HL-60/S4 treated with retinoic acid at 250 ng/mL for 4 days and 3 days (cell line): ENCODE data around the gene SLC12A7.
"Not testable (repeated sequence)": the region's sequence is repeated elsewhere in the genome, so short reads cannot be mapped to it uniquely, and the experiment has no call there.

Experiments
- in situ Hi-C: fragments of 300-500 bp; cut with MboI; formaldehyde crosslinking; loops from 2 replicates; pipeline ENCODE4 v1.7.0; 2022; ENCODE audit warnings: low sequenced_read_pairs

SLC12A7 gene

DNA sequence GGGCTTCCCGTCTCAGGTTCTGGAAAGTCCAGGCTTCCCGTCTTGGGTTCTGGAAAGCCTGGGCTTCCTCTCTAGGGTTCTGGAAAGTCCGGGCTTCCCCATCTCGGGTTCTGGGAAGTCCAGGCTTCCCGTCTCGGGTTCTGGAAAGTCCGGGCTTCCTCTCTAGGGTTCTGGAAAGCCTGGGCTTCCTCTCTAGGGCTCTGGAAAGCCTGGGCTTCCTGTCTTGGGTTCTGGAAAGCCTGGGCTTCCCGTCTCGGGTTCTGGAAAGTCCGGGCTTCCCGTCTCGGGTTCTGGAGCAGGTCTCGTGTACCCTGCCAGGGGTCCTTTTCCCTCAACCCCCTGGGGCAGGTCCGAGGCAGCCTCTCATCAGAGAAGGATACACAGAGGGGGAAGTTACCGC, 28.8 kb downstream of the SLC12A7 start:
- in situ Hi-C loops: not testable (repeated sequence)

DNA sequence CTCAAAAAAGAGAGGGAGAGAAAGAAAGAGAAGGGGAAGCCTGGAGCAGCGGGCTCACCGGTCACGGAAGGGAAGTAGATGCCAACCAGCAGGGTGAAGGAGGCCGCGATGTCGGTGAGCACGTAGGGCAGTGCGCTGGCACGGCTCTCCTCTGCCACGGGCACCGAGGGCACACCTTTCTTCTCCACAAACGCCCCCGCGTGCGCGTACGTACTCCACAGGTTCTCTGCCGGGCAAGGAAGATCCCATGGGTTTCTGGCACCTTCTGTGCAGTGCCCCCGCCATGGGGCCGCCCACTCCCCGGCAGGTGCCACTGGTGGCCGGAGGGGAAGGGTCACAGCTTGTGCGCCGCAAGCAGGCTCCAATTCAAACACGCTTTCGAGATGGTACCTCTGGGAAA, 30.3 kb downstream of the SLC12A7 start:
- in situ Hi-C loops: no loop called here

DNA sequence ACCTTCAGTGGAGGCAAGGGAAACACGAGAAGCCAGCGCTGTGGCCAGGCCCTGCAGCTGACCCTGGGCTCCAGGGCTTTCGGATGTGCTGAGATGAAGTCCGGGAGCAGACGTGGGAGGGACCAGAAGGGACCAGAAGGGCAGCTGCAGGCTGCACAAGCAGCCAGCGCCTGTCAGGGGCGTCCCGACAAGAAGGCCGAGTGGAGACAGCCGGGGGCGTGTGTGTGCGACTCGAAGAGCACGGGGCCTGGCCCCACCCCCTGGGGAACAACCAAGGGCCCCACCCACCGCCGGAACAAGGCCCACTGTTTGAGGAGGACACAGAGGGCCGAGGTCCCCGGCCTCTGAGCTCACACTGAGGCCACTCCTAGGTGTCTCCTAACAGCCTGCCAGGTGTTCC, 31.4 kb downstream of the SLC12A7 start:
- in situ Hi-C loops: no loop called here

DNA sequence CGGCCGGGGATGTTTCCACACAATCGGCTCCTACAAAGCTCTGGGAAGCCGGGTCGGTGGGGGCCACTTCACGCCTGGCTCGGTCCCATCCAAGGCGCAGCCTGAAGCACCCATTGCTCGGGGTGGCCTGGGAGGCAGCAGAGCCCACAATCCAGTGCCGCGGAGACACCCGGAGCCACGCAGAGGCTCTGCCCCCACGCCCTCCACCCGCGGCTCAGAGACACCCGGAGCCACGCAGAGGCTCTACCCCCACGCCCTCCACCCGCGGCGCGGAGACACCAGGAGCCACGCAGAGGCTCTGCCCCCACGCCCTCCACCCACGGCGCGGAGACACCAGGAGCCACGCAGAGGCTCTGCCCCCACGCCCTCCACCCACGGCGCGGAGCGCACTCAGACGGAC, 31.9 kb downstream of the SLC12A7 start:
- in situ Hi-C loops: no loop called here

DNA sequence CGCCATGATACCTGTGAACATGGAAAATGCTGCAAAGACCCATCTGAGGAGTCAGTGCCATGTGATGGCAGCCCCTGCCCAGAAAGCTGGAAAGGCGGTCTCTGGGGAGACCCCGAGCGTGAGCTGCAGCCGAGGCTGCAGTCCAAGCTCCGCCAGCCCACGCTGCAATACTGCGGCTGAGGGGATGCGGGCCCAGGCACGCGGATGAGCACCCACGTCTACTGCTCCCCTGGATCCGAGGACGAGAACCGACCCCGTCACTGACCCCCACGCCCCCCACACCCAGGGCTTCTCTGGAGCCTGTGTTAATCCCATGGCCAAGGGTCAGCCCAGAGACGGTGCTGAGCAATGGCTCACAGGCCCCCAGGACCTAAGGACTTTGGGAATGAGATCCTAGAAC, 32.4 kb downstream of the SLC12A7 start:
- in situ Hi-C loops: no loop called here

DNA sequence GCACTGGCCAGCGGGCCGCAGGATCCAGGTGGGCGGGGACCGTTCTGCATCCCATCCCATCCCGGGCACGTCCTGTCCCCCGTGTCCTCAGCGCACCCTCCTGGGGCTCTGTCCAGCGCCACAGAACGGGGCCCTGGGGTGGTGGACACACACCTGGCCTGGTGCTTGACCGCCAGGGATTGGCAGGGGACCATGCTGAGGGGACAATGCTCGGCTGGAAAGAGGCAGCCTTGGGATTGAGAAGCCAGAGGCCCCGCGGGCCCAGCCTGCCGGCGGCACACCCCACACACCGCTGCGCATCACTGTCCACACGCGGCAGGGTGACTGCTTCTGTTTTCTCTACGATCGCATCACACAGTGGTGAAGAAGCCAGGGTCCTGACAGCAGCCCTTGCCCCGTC, 33.0 kb downstream of the SLC12A7 start:
- in situ Hi-C loops: no loop called here

DNA sequence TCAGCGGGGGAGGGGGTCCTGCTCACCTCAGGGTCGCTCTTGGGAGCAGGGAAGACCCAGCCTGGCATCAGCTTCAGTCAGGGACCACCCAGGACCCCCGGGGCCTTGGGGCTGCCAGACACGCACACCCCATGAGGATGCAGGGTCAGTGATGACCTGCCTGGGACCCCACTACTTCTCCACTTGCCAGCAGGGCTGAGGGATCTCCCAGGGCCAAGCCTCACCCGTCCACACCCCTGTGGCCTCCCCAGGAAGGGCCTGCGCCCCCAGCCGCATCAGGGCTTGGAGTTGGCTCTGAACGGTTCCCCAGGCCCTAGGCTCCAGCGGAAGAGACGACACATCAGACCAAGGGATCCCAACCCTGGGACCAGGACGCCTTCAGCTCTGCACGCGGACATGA, 33.7 kb downstream of the SLC12A7 start:
- in situ Hi-C loops: no loop called here

DNA sequence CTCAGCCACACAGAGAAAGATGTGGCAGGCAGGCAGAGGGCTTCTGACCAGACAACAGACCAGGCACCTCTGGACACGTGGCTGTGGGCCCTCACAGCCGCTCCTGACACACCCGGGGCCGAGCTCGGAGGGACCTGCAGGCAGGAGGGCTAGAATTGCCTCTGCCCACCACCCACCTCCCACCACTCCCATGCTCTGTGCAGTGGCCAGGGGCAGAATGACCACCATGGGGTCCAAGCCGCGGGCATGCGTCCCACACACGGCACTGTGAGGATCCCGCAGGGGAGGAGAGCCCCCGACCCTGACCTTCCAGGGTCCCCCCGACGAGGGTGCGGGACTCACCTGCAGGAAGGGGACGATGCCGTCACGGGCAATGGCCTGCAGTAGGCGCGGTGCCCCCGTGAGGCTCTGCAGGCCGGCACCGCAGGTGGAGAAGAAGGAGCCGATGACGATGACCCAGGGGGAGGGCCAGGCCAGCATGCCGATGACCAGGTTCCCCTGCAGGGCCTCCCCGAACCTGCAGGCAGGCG, 34.3 kb downstream of the SLC12A7 start:
- in situ Hi-C loops: no loop called here

DNA sequence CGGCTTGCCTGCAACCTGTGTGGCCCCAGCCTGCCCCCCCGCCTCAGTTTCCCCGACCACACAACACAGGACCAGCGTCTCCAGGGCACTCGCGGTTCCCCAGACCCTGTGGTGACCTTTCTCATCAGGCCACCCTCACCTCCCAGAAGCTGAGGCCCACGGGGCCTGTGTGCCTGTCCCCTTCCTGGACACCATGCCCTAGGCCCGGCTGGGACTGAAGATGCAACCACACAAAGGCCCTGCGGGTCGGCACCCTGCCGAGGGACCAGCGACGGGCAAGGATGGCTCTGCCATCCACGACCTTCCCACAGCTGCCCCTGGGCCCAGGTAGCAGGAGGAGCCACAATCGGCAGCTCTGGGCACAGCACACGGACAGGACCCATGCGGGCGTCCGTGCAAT, 34.8 kb downstream of the SLC12A7 start:
- in situ Hi-C loops: no loop called here

DNA sequence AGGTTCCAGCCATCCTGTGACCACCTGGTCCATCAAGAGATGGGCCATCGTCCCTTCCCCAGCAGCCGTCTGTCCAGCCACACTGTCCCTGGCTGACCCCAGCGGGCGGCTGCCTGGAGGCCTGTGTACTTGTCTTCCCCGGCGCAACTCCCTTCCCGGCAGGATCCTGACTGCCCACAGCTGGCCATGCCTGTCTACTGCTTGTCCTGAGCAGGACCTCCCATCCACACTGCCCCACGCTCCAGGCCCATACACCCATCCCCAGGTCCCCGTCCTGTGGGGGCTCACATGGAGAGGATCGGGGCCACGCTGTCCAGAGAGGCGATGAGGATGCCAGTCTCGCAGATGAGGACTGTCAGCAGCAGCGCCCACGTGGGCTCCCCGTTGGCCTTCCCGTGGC, 35.5 kb downstream of the SLC12A7 start:
- in situ Hi-C loops: no loop called here

DNA sequence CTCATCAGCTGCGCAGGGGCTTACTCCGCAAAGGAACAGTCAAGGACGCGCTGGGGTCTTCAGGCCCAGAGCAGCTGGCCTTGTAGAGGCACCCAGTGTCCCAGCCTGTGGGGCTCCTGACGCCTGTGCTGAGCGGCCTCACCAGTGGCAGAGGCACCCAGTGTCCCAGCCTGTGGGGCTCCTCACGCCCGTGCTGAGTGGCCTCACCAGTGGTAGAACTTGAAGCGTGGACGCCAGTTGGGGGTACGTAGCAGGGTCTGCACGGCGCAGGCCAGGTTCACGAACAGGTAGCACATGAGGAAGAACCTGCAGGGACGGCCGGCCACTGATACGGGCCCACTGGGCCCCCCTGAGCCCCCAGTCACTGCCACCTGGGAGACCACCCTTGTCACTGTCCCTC, 35.9 kb downstream of the SLC12A7 start:
- in situ Hi-C loops: no loop called here

DNA sequence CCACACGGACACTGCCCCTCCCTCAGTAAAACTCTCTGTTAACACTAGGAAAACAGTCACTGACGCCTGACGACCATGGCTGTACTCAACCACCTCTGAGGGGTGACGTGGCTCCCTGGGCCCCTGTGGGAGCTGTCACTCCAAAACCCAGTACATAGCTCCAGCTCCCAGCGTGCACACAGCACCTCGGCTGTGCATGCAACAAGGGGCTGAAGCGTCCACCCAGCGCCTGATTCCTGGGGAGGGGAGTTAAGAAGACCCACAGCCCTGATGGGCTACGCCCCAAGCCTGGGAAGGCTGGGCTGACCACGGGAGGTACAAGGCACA, 36.3 kb downstream of the SLC12A7 start:
- in situ Hi-C loops: no loop called here

DNA sequence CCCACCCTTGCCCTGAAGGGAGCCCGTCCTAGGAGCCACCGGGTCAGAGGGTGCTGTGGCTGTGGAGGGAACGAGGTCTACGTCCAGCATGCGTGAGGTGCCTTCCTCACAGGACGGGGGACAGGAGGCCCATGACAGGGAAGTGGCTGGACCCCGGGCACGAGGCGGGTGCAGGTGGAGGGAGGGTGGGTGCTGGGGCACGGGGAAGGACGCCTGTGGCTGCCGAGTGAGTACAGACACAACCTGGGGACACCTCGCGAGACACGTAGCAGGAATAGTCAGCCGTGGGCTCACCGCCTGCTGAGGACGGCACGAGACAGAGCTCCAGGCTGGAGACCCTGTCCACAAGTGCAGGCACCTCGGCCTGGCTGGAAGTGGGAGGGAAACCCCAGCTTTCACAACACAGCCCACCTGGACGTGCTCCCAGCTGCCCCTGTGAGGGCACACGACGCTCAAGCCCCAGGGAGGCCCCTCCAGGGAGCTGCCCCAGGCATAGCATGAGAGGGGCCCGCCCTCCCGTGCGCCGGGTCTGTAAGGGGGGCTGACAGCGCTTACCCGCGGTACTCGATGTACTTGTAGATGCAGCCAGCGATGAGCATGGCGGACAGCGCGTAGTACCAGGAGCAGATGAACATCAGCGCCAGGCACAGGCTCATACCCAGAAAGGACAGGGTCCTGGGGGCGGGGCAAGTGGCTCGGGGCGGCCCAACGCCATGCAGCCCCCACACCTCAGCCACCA, 36.9 kb downstream of the SLC12A7 start:
- in situ Hi-C loops: no loop called here

DNA sequence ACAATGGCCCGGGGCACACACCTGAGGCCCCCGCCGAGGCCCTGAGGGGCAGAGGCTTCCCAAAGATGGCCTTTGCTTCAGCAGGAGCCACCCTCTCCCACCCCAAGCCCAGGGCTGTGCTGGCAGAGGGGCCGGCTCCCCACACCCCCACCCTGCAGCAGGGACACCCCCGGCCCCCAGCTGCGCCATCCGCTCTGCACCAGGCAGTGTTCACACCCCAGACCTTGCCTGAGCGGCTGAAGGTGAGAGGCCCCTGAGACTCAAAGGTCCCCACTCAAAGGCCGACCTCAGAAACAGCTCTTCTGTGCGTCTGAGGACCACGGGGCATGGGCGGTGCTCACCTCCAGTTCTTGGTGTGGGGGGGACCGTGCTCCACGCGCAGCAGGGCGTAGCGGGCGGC, 37.6 kb downstream of the SLC12A7 start:
- in situ Hi-C loops: no loop called here

DNA sequence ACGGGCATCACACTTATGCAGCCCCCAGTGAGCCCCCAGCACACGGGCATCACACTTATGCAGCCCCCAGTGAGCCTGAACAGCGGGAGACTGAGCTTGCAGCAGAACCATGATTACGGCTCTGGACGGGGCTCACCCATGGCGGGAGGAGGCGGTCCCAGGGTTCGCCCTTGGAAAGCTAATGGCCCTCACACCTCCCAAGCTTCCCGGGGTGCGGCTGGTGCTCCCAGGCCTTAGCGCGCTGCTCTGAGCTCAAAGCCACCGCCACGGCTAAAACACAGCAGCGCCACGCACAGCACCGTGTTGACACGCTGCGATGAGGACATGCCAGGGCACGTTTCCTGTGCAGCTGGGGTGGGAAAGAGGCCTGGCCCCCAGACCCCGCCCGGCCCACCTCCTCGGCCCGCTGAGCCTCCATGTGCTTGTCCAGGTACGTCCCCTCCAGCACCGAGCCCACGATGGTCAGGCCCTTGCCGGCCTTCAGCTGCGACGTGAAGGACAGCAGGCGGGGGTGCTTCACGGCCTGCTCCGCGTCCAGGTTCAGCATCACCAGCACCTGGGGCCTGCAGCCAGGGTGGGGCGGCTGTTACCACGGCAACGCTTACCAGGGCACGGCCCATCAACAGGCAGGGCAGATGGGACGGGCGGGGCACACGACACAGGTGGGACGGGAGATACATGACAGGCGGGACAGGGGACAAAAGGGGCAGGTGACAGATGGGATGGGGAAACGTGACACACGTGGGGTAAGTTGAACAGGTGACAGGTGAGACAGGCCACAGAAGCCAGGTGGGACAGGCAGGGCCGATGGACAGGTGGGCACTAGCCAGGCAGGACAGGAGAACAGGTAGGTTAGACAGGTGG, 38.4 kb downstream of the SLC12A7 start:
- in situ Hi-C loops: no loop called here

DNA sequence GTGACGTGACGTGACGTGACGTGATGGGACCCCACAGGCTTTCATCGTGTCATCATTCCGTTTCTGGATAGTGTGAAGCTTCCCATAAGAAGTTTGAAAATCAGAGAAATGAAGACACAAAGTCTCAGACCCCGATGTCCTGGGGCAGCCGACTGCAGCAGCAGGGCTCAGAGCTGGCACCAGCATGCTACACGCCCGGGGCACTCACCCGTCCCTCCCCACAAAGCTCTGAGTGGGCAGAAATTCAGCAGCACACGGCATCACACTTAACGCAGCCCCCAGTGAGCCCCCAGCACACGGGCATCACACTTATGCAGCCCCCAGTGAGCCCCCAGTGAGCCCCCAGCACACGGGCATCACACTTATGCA, 42.2 kb downstream of the SLC12A7 start:
- in situ Hi-C loops: no loop called here

DNA sequence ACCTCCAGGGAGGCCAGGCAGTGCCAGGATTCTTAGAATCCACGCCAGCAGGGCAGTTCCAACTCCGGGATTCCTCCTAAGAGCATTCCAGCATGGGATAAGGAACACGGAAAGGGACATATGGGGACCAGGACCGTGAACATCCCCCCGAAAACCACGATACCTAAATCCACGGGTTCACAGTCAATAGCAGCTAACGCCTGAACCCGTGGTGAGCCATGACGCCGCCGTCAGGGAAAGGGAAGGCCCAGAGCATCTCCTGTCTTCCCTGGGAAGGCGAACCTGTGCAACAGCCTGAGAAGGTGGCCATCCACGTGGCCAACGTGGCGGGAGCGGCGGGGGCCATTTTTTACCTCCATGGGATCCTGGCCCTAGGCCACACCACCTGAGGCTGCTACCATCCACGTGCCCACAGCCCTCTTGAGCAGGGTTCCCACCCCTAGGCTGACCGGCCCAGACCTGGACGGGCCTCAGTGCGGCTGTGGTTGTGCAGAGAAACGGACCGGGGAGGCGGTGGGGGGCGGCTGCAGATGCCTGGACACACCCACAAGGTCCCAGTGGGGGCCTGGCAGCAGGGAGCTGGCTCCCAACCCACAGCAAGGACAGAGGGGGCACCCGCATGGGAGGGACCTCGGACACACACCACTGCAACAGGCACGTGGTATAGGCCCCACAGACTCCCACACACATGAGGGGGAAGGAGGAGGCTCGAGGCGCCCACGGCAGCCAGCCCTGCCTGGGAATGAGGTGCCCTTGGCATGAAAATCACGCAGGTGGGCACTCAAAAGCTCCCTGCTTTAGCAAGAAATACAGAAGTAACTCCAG, 42.8 kb downstream of the SLC12A7 start:
- in situ Hi-C loops: no loop called here

DNA sequence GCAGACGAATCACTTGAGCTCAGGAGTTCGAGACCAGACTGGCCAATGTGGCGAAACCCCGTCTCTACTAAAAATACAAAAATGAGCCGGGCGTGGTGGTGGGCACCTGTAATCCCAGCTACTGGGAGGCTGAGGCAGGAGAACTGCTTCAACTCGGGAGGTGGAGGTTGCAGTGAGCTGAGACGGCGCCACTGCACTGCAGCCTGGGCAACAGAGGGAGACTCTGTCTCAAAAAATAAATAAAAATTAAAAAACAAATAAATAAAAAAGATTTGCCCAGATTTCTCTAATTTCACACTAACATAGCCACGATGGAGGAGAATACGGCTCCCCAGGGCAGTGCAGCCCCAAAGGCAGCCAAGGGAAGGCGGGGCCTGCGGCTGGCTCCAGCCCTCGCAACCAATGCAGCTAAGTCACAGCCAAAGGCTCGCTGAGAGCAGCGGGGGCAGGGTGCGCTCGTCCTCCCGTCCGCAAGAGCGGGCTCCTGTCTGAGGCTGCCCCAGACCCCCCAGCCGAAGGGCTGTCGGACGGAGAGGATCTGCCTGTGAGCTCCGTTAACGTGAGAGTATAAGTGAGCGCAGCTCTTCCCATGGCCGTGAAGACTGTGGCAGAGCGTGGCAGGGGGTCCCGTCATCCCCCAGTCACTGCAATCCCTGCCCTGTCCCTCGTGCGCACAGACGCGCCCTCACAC, 43.5 kb downstream of the SLC12A7 start:
- in situ Hi-C loops: no loop called here

DNA sequence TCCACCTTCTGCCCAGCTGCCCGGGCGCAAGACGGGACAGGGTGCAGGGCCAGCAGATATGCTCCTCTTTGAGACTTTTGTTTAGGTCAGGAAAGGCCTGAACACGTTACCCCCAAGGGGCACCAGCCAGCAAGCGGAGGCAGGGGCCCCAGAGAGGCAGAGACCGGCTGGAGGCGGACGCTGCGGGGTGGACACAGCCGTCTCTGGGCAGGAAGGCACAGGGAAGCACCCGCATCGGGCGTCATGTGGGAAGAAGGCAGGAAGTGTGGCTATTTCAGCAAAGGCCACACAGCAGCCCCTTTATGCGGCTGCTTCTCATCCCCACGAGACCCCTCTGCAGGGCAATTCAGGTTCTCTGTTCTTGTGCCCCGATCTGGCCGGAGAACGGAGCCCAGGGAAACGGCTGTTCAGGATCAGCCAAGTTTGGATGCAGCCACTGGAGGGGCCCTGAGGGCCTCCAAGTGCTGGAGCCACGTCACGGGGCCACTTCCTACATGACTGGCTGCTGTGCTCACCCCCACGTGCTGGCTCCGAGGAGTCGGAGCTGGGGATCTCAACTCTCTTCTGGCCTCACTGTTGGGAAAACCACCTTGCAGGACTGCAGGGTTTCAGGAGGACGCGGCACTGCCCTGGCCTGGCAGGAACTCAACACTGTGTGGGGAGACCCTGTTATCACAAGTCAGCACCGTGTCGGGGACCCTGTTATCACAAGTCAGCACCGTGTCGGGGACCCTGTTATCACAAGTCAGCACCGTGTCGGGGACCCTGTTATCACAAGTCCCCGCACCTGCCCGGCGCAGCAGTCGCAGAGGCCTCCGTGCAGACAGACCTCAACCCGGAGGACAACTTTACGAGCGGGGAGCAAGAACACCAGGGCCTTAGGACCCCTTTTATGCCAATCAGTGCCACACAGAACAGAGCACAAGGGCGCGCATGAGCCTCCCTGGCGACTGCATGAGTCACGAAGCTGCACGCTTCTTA, 44.4 kb downstream of the SLC12A7 start:
- in situ Hi-C loops: no loop called here

DNA sequence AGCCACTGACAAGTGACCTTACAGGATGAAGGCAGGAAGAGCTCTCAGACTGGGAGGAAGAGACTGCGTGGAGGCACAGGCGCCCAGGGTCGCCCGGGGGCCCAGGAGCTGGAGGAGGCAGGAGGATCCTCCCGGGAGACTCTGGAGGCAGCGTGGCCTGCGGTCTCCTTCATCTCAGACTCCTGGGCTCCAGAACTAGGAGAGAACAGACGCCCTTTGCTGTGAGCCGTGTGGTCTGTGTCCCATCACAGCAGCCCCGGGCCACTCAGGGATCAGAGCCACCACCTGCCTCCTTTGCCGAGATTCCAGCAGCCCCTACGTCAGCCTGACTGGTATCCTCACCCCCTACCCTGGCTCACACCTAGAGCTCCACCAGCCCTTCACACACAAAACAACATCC, 45.2 kb downstream of the SLC12A7 start:
- in situ Hi-C loops: no loop called here
